Bone marrow (tissue), 2 donors: Measurements from ENCODE around the gene ADGRF1.
"Not testable (repeated sequence)": the region's sequence is repeated elsewhere in the genome, so short reads cannot be mapped to it uniquely, and the experiment has no call there.

Source experiments
- DNase-seq, 2 donors: peaks; one replicate each; lab custom pipeline; 2025; lab: John Stamatoyannopoulos, UW

Gene ADGRF1

DNA sequence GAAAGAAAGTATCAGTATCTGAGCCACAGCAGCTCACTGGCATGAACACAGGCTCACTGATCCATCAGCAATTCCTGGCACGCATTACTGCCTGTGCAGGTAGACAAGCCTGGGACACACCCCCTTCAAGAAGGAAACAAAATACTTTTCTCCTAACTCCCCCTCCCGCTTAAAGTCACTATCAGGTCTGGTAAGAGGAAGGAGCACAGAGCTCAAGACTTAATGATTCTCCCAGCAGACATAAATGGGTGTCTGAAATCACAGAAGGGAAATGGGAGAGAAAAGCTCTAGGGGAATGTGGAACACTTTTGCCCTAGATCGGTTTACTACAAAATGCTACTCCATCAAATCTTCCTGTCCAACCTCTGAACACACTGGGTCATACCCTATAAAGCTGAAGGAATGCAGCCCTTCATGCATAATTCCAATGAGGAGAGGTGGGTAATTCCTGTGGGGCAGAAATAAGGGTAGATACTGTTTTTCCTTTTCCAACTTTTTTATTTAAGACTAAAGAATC, at the start of gene ADGRF1:
ADGRF1 (minus strand) TSS at position 58 of the 517 bp plus-strand sequence. CDS start 13,271 bp downstream, outside the sequence.
- DNase-seq: no peak

DNA sequence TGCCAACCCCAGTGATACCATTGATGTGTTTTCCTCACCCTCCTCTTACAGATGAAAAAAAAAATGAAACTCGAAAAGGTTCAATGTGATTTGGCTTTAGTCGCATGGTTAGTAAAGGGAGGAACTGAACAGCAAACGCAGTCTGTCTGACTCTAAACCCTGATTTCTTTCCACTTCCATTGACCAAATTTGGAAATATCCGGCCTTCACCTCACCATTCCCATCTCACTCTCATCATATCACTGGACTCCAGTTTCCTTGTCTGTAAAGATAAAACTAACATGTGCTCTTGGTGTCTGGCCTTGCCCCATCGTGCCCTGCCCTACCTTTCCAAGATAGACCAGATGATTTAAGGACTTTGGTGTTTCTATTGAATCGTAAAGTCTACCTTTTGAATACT, 48.7 kb upstream of the ADGRF1 start:
- no peak for DNase-seq

DNA sequence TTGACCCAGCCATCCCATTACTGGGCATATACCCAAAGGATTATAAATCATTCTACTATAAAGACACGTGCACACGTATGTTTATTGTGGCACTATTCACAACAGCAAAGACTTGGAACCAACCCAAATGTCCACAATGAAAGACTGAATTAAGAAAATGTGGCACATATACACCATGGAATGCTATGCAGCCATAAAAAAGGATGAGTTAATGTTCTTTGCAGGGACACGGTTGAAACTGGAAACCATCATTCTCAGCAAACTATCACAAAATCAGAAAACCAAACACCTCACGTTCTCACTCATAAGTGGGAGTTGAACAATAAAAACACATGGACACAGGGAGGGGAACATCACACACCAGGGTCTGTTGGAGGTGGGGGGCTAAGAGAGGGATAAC, 47.3 kb upstream of the ADGRF1 start:
- not testable (repeated sequence) for DNase-seq

DNA sequence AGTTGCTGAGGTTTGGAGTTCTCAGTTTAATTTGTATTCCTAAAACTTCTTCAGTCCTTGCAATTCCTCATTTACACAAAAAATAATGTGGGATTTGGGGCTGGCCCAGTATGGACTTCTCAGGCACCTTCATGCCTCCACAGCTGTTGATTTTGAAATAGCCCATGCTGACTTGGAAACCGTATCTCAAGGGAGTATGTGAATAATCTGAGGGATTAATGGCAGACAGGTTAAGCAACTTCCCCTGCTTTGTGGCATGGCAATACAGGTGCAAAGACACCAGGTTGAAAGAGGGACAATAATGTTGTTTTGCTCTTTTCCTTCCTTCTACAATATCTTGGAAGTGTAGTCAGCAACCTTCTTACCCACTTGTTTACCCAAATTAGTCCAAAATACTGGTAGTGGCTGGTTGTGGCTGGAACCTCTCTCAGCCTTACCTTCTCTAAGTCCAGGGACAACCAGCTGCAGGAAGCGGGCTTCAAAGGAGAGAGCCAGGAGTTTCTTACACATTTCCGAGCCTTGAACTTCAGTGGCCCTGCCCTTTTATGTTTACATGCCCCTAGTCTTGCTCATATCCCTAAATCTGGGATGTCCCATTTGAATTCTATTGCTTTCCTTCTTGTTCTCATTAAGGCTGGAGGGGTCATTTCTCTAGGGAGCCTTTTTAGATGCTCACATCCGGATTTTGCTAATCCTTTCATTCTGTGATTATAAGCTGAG, 44.1 kb upstream of the ADGRF1 start:
- DNase-seq: no peak

DNA sequence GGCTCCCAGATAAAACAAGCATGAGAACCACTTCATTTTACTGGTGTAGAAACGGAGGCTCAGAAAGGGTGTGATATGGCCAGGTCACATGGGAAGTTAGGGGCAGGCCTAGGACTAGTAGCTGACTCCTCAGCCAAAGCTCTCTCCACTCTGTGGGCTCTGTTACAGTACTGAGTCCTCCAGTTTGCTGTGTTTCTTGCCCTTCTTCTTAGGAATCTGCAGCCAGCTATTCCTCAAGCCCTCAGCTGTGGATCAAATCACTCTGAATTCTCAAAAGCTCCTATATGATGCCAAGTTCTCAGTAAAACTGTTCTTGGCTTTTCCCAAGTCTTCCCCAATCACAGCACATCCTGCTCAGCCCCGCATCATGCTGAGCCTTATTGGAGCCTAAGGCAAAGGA, 42.5 kb upstream of the ADGRF1 start:
- no peak for DNase-seq

DNA sequence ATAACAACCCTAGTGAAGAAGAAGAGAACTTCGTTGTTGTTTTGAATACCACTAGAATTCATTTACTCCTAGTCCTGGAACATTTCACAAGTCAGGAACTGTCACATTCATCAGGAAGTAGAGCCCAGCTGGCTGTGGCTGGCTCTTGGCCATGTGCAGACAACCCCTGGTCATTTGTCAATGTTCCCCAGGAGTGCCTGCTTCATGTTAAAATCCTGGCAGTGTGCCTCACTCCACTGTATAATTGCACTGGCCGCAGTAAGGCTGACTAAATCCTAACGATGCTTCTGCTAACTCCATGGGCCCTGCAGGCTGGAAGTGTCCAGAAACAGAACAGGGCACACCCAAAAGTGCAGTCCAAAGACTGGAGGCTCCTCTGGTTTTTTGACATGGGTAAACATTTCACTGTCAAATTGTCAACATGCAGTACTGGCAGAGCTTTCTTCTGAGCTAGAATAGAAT, 41.5 kb upstream of the ADGRF1 start:
- peak in 1 of 2 donors; percentile 33 for DNase-seq

DNA sequence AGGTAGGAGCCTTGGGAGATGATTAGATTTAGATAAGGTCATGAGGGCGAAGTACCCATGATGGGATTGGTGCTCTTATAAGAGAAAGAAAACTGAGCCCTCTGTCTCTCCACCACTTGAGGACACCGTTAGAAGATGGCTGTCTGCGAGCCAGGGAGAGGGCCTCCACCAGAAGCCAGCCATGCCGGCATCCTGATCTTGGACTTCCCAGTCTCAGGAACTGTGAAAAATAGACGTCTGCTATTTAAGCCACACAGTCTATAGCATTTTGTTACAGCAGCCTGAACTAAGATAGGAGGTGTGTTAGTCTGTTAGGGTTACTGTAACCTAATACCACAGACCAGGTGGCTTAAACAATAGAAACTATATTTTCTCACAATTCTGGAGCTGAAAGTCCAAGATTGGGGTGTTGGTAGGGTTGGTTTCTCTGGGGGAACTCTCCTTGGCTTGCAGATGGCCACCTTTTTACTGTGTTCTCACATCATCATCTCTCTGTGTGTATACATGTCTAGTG, 38.0 kb upstream of the ADGRF1 start:
- DNase-seq: no peak

DNA sequence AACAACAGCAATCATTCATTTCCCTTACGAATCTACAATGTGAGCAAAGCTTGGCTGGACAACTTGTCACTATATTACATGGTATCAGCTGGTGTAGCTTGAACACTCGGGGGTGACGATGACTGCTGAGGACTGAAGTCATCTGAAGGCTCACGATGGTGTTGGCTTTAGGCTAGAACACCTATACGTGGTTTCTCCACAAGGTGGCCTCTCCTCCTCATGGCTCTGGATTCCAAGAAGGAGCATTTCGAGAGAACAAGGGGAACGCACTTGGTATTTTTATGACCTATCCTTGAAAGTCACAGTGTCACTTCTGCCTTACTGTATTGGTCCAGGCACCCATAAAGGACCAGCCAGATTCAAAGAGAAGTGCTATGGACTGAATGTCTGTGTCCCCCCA, 37.5 kb upstream of the ADGRF1 start:
- DNase-seq: no peak

DNA sequence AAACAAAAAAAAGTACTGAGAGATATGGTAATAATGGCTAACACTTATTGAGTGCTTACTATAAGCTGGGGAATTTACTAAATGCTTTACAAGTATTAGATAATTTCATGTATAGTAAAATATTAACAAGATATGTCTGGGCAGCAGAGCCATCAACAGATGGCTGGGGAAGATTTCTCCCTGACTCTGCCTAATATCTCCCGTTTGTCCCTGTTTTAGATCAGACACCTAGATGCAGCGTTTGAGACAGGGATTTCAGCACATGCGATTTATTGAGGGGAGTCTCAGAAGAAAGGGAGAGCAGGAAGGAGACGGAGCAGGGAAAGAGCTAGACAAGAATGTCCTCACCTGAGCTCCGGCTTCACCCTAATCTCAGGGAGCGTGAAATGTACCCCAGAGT, 36.9 kb upstream of the ADGRF1 start:
- DNase-seq: no peak

DNA sequence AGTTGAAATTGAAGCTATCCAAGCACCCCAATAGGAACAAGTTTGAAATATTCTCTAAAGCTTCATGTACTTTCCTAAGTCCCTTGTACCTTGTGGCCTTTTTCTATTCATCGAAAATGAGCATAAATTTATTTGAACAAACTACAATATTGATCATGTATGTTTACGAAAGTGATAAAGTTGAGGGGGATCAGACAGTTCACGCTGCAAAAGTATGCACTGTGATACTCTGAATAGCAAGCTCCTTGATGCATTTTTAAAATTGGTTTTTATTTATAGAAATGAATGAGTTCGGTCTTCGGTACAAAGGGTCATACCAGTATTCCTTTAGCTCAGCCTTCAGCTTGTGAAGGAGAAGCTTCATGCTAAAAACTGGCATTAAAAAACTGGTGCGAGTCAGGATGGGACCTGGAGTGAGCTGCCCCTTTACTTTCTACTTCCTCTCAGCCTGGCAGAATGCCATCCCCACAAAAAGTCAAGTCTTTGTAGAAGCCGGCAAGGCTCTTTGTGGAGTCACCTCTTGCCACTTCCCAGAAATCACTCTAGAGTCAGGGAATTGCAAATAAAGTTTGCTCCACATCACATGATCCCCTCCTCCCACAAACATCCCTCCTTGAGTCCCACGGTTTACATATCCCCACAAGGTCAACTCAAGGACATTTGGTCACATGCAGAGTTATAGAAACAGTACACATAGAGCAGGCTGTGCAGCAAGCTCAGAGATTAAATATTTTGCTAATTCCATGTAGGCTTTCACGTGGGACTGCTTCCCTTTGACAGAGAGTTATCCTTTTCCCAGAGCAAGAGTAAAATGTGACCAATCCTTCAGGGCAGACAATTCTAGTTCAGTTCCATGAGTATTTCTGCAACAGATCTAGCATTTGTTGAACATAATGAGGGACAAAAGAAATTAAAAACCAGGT, 34.6 kb upstream of the ADGRF1 start:
- DNase-seq: peak in 1 of 2 donors; percentile 40

DNA sequence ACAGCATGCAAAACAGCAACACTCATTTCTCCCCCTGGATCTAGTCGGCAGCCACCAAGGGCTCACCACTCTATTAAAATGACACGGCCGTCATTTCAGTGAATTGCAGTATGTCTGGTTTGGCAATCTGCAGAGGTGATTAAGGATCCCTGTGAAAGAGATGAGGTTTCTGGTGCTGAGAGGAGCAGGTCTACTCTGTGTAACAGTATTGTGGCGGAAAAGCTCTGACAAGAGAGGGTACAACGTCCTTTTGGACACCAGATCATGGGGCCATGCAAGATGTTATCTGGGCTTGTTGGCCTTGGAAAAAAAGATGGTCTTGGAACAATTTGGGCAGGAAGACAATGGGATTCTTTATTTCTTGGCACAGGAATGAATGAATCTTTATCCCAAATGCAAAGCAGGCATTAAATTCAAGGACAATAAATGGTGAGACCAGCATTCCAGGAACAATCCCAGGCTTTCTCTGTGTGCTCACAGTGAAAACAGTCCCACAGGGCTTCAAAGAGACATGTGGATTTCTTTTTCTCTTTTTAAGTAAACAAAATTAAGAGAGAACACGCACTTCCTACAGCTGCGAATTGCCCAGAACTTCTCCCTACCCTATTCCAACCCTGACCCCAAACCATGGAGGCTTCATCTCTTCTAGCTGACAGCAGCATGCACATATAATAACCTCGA, 33.7 kb upstream of the ADGRF1 start:
- DNase-seq: no peak

DNA sequence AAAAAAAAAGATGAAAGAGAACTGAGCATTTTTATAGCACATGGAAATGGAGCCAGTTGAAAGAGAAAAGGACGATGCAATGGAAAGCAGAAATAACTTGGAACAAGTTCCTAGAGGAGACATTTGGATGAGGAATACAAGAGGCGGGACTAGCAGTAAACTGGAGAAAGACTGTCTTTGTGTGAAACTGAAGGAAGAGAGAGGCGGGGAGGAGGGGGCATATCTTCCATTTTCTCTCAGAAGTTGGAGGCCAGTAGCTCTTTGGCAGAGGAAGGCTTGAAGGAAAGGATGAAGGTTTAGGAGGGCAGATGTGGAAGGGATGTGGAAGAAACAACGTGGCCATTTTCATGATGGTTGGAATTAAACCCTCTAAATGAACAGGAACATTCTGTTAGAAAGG, 33.0 kb upstream of the ADGRF1 start:
- DNase-seq: no peak

DNA sequence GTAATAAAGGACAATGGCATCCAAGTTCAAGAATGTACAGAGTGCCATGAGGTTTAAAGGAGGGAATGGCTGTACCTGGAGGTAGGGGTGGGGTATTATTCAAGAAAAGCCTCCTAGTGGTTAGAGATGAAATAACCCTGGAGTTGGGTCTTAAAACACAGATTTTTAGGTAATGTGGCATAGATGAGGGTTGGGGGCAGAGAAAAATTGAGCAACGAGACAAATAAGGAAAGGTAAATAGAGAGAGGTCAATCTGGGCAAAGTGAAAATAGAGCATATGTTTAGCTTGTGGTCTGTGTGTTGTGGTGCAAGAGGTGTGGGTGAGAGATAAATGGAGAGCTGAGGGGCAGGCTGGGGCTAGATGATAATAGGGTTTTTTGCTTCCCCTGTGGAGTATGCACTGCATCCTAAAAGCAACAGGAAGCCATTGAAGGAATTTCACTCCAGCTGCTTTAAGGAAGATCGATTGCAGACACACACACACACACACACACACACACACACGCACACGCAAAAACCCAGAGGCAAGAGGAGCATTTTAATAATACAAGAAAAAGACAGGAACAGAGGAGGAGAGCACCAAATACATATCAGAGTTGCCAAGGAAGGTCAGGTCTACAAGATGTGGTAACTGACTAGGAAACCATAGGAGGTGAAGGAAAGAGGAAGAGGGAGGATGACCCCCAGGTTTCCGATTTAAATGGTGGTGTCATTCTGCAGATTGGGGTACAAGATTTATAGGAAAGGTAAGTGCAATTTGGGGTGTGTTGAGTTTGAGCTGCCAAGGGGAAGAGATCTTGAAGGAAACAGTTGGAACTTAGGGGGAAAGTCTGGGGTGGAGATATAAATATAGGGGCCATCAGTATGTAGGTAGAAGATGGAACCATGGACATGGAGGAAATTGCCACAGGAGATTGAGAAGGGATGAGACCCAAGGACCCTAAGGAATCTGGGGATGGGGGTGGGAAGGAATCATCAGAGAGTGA, 31.3 kb upstream of the ADGRF1 start:
- DNase-seq: no peak

DNA sequence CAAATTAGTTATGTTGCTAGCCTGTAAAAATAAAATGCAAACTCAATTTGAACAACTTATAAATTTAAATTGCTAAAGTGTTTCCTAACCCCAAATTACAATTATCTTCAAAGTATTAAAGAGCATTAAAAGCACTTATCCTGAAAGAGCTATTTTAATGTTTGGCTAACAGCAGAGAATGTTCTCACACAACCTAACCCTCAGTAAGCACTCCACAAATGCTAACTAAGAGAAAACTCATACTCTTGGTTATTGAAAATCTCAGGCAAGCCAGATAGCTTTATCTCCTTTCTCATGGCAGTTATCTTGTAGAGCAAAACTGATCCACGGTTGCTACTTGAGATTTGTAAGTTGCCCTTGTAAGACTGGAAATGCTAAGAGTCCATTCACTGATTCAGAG, 30.5 kb upstream of the ADGRF1 start:
- DNase-seq: no peak

DNA sequence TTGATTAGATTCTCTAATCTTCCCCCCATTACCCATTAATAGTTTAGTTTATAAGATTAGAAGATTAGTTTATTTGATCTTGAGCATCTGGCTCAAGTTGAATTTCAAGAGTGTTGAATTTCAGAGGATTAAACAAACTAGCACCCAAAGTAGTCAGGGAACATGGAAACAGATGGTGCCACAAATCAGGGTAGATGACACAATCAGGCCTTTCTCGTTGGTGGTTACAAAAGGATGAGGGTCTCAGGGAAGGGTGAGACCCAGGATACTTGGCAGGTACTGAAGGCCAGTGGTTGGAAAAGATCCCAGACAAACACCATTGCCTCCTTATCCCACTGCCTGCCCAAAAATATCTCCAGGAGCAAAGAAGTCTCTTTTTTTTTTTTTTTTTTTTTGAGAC, 29.5 kb upstream of the ADGRF1 start:
- no peak for DNase-seq

DNA sequence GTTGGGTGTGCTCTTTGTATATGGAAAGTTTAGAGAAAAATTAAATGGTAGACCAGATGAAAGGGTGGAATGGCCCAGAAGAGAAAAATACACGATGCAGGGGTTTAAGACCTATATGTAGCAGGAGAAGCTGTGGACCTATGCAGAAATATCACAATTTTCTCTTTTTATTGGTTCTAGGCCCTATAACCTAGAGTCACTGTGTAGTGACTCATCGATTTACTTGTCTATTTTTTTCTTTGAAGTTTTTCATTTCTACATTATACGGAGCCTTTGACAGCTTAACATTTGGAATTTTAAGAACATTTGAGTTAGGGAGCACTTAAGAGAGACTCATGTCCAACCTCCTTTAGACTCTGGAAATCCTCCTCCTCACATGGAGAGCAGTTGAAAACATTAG, 28.3 kb upstream of the ADGRF1 start:
- no peak for DNase-seq

DNA sequence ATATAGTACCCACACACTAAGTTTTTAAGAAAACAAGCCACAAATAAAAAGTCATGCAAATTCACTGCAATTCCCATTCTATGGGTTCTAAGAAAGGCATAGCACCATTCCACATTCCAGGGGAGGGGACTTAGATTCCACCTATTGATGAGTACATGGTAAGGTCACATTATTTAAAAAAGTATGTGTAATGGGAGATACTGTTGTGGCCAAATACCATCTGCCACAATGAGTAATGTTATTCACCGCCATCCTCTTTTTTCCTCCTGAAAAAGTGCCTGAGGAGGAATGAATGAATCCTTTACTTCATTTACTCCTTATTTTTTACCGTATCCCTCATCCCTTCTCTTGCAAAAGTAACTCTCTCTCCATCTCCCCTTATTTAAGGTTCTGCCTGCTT, 27.0 kb upstream of the ADGRF1 start:
- no peak for DNase-seq

DNA sequence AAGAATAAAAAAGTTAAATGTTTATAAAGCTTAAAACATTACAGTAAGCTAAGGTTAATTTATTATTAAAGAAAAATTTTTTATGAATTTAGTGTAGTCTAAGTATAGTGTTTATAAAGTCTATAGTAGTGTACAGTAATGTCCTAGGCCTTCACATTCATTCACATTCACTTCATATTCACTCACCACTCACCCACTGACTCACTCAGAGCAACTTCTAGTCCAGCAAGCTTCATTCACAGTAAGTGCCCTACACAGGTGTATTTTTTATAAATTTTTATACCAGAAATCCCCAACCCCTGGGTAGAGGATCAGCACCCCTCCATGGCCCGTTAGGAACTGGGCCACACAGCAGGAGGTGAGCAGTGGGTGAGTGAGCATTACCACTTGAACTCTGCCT, 24.3 kb upstream of the ADGRF1 start:
- DNase-seq: no peak

DNA sequence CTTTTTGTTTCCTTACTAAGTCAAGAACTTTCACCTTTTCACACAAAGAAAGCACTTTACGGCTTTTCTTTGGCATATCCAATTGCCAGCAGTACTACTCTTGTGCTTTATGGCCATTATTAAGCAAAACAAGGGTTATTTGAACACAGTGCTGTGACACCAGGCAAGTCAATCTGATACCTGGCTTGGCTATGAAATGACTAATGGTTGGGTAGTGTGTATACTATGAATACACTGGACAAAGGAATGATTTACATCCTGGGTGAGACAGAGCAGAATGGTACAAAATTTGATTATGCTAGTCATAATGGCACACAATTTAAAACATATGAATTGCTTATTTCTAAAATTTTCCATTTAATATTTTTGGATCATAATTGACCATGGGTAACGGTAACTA, 22.1 kb upstream of the ADGRF1 start:
- DNase-seq: no peak

DNA sequence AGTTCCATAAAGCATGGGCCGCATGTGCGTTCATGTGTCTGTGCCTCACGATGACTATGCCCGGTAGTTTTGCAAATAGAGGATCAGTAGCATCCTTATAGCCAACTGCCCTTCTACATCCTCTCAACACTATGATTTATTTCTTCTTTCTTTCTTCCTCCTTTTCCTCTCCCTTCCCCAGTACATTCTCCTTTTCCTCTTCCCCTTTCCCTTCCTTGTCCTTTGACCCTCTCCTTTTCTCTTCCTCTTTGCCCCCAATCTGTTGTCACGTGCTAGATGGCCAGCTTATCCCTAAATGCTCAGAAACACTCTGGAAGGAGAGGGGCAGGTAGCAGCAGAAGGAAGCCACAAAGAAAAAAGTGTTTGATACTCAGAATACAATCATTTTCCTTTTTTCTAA, 20.2 kb upstream of the ADGRF1 start:
- DNase-seq: no peak
